Activated CD4-positive, CD25-positive, alpha-beta regulatory T cell treated with anti-CD3 and anti-CD28 coated beads, Interleukin-2, amount 50 U/mL, for 24 hours (primary cell): ENCODE results near the gene LYRM4.
A peak's percentile ranks its signal among the peaks of the same experiment; 100 is the strongest.

Source experiments
- ATAC-seq, 2 donors: fragments of 150-1000 bp; cut with Tn5 transposase; one replicate each; pipeline ENCODE4 v1.10.0; 2021; ENCODE audit warnings: mild to moderate bottlenecking in 1 of 2, moderate library complexity in 1 of 2

The LYRM4 gene

DNA sequence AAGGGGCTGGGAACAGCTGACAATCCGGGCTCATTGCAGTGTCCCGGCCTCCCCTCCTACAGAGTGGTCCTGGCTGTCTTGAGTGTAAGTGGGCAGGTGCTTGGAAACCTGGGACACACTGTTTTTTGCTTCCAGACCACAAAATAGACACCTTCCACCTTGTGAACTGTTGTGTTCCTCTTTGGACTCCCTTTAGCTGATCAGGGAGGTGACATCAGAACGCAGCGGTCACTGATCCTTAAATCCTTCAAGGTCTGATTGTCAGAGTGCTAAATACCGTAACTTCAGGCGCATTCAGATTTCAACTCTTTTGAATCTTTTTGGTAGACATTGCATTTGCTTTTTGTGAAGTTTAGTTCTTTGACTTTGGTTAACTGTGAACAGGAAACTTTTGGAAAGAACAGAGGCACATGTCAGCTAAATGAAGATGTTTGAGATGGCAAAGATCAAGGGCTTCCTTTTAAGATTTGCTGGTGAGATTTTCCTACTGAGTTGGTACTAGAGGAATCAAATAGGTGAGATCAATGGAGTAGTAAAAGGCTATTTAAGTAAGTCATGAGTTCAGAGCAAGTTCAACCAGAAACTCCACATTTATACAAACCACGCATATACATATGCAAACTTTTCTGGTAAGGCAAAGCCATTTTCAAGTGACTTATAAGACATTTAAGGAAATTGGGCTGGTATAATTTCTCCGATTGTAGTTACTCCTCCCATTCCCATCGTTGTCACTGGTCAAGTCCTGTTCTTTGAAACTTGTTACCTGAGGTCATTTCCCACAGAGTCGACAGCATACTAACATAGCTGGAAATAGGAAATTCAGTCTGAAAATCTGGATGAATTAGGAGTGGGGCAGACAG is 169.3 kb downstream of the LYRM4 start:
- ATAC-seq: no peak

- ATAC-seq: no peak
Measured at GRCh38 chr6:5090603-5091002, 170.1 kb downstream of the LYRM4 start.

- ATAC-seq: no peak
Measured at GRCh38 chr6:5089481-5090438, 171.0 kb downstream of the LYRM4 start.

DNA sequence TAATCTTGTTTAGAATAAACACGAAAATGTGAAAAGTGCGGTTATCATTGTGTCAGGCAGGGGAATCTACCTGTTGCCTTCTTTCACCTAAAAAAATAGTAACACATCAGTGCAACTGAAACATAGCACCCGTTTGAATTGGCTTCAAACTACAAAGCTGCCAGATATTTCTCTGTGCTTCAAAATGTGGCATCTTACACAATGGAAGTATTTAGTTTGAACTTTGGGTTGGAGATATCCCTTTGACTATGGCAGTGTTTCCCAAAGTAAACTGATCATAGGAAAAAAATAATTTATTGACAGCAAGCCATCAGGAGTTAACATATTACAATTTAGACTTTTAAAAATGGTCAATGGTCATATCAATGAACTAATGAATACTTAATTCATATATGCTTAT is 172.0 kb downstream of the LYRM4 start:
- ATAC-seq: no peak

DNA sequence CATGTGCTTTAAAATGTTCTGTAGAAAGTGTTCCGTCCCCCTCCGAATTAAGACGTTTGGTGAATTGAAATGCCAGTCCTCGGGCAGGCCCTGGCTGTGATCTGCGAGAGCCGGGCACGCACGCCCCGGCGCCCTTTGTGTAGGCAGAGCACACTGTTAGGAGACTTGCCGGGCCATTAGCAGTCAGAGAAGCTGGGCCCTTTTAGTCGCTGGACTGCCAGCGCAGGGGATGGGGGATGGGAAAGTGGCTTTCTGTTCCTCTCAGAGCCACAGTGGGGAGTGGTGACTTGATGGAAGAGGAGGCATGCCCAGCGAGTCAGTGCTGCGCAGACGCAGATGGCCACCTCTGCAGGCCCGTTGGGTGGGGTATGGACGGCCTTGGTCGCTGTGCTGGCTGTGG is 173.4 kb downstream of the LYRM4 start:
- no peak for ATAC-seq

GRCh38 chr6:5086294-5086890 is 174.4 kb downstream of the LYRM4 start:
- ATAC-seq: no peak

- no peak for ATAC-seq
Measured at GRCh38 chr6:5085648-5086293, 175.0 kb downstream of the LYRM4 start.

GRCh38 chr6:5084781-5085647 is 175.7 kb downstream of the LYRM4 start, which contains the start of gene PPP1R3G:
Gene PPP1R3G (plus strand): TSS chr6:5085341. CDS start chr6:5085486, 145 bp downstream.
- no peak for ATAC-seq

GRCh38 chr6:5084360-5084780 is 176.4 kb downstream of the LYRM4 start:
- ATAC-seq: no peak

DNA sequence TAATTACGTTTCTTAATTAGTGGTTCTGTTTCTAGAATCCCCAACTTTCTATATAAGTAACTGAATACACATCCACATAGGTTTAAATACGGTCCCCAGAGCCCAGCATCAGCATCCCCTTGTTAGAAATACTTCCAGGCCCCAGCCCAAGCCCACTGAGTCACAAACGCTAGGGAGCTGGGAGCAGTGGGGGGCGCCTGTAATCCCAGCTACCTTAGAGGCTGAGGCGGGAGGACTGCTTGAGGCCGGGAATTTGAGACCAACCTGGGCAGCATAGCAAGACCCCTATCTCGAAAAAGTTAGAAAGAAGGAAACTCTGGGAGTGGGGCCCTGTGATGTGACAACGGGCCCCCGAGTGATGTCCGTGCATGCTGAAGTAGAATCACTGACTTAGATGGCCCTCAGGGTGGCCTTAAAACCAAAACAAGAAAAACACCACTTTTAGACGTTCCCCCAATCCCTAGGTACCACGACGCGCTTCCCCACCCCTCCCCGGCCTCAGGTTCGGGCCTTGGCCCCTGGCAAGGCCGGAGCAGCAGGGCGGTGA is 176.9 kb downstream of the LYRM4 start:
- no peak for ATAC-seq

DNA sequence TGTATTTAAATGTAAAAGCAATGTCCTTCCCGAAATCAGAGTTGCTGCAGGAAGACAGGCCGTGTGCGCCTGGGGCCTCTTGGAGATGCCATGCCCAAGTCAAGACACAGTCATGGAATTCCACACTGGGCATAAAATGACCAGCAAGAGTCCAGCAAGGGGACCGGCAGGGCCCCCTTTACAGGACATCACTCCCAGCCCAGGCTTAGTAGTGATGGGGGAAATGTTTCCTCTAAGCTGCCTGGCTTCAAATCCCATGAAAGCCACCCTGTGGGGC is 177.5 kb downstream of the LYRM4 start:
- no peak for ATAC-seq

- no peak for ATAC-seq
Measured at GRCh38 chr6:5082487-5083306, 178.1 kb downstream of the LYRM4 start.

- ATAC-seq: no peak
Measured at GRCh38 chr6:5081955-5082354, 178.8 kb downstream of the LYRM4 start.

DNA sequence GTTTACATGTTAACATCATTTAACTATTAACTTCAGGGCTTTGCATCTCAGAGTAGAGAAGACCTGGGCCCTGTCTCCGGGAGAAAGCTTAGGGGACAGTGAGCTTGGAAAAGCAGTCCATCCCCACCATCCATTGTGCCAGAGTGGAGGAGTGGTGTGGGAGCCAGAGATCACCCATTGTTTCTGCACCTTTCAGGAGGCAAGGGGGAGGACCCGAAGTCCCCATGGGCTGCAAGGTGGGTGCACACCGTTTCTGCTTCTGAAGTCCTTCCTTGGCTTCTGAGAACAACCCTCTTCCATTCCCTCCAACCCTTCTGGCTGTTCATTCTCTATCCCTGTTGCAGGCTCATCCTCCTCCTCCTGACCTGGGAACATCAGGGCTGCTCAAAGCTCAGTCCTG is 179.6 kb downstream of the LYRM4 start:
- ATAC-seq: no peak

GRCh38 chr6:5080574-5080973 is 180.2 kb downstream of the LYRM4 start:
- ATAC-seq: no peak

DNA sequence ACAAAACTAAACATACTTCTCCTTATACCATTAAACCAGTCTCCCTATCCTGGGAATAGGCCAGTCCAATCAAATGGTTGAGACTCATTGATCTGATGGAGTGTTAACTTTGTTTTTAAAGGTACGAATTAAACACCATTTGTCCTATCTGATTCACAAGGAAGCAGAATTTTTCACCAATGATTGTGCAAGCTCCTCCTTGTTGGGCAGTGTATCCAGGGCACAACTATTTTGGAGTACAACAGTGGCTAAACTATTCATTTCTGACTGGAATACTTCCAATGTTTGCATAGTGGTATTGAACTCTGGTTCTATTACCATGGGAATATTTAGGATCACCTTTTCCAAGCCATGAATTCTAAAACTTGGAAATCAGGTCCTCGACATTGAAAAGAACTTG is 181.1 kb downstream of the LYRM4 start:
- no peak for ATAC-seq

GRCh38 chr6:5078121-5078669 is 182.6 kb downstream of the LYRM4 start:
- no peak for ATAC-seq

DNA sequence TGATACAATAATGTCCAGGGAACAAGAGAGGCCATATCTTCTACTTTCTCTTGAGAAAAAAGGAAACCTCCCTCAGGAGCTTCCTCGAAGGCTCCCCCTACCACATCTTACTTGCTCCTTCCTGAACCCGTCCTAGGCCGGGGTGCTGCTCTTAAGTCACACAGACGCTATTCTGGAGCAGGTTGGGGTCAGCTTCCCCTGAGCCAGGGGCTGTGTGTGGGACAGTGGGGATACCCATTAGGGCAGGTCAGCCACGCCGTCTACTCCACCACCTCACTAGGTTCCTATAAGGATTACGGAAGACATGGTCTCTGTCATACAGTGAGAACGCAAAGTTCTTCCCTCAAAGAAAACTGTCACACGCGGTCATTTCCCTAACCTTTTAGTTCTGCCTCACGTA is 183.8 kb downstream of the LYRM4 start:
- ATAC-seq: no peak

DNA sequence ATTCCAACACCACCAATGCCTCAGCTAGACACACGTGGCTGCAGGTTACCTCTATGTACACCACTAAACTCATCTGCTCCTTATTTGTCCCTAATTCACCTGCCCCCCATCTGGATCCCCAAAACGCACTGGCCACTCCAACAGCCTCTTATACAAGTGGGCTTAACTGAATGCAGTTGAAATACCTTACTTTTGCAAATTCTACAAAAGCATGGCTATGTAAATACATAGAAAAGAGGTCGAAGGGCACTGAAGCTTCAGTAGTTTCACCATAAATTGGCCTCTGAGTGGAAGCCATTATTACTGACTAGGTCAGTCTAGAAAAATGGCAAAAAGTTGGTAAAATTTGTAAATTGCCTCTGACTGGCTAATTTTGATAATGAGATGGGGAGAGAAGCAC is 186.8 kb downstream of the LYRM4 start:
- ATAC-seq: no peak

GRCh38 chr6:5072440-5072839 is 188.3 kb downstream of the LYRM4 start:
- ATAC-seq: peak in 1 of 2 donors; percentile 55
